Stimulated activated CD4-positive, alpha-beta T cell treated with anti-CD3 and anti-CD28 coated beads, Interleukin-12 subunit alpha, Interleukin-12 subunit beta, amount 100 ng/mL, for 24 hours (primary cell): ENCODE results near the gene SPINK6.

Experiments
- DNase-seq, 2 experiments: peaks; one replicate each; pipeline ENCODE4 v3.0.0-alpha.2; 2020; ENCODE audit warnings: low read depth in 2 of 2

The SPINK6 gene, protein sequence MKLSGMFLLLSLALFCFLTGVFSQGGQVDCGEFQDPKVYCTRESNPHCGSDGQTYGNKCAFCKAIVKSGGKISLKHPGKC

DNA sequence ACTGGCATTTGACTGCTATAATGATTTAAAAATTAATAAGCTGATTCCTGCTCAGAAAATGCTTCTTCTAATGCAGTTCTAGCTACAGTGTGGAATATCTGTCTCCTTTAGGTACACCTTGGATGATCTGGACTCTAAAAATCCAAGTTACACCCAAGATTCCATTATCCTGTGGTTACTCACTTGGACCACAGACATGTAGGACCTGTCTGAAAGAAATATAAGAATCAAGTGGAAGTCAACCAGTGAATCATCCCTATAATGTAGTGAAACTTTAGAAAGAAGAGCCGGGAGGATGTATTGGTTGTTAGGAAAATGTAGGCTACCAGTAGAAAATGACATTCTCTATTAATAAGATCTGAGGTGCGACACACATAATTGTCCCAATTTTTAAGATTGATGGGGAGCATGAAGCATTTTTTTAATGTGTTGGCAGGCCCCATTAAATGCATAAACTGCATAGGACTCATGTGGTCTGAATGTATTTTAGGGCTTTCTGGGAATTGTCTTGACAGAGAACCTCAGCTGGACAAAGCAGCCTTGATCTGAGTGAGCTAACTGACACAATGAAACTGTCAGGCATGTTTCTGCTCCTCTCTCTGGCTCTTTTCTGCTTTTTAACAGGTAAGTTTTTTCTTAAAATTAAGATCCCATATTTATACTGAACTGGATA lies at the start of gene SPINK6:
Gene SPINK6 (plus strand): TSS at position 512 of the 673 bp plus-strand sequence. CDS start 55 bp downstream, at position 567.
- no peak for DNase-seq

DNA sequence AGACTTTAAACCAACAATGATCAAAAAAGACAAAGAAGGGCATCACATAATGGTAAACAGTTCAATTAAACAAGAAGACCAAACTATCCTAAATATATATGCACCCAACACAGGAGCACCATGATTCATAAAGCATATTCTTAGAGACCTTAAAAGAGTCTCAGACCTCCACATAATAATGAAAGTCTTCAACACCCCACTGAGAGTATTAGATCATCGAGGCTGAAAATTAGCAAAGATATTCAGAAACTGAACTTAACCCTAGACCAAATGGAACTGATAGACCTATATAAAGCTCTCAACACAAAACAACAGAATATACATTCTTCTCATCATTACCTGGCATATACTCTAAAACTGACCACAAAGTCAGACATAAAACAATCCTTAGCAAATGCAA lies 46.2 kb upstream of the SPINK6 start:
- DNase-seq, result no peak

DNA sequence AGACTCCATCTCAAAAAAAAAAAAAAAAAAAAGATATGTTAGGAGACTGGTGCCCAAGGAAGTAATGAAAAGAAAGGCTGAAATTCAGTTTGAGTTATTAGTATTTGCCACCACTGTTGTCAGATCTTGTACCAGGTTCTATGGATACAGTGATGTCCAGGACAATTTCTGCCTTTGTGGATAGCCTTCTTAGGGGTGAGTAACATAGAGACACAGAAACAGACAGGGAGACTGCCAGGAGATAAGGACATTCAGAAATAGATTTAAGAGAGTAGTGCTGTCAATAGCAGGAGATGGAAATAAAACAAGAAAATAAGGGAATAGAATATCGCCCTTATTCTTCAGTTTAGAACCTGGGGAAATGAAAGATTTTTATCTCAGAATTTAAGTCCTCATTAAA lies 40.8 kb upstream of the SPINK6 start:
- no peak for DNase-seq

DNA sequence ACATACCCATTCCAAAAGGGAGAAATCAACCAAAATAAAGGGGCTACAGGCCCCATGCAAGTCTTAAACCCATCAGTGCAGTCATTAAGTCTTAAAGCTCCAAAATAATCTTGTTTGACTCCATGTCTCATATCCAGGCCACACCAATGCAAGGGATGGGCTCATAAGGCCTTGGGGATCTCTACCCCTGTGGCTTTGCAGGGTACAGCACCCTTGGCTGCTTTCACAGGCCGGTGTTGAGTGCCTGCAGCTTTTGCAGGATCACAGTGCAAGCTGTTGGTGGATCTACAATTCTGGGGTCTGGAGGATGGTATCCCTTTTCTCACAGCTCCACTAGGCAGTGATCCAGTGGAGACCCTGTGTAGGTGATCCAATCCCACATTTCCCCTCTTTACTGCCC lies 39.5 kb upstream of the SPINK6 start:
- no peak for DNase-seq

DNA sequence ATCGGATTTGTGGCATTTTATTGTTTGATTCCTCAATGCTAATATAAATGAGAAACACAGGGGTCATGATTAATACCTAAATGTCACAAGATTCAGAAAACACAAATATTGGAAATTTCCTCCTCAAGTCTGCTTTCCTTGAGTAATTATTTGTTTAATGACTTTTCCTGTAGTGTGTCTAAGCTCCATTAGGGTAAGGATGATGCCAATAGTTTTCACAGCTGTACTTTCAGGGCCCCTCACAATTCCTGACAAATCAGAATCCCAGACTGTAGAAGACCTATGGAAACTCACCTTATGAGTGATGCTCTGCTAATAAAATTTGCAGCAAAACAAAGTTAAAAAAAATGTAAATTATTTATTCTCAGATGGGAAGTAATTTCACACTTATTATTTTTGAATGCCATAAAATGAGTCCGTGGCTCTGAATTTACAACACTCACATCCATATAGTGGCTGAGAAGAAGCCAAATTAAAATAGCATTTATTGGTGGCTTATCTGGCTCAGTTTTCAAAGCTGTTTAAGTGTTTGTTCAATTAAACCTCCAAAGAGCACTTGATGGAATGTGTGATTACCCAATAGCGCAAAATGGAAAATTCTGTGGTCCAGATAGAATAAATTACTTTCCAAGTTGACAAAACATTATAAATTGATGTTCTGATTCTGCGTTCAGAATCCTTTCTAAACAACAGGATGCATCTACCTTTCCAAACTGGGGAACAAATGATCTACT lies 36.1 kb upstream of the SPINK6 start:
- no peak for DNase-seq

DNA sequence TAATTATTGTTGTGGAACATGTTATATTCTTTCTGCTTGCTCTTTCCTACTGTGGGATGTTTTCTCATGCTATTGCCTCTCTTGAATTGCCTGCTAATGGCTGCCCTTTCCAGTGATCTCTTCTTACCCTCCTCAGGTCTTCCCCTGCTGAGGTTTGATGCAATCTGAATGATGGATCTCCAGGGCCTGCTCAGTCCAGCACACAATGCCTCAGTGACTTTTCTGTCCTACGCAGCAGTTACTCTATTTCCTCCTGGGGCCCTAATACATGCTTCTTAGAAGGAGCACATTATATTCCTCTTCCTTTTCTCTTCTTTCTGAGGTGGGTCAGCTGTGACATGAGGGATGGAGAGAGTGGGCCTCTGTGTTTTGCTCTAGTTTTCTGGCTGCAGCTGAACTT lies 34.6 kb upstream of the SPINK6 start, which contains the start of gene SPINK14:
Gene SPINK14 (plus strand): TSS at position 301 of the 400 bp plus-strand sequence. CDS start 1,187 bp downstream, outside the sequence.
- no peak for DNase-seq

DNA sequence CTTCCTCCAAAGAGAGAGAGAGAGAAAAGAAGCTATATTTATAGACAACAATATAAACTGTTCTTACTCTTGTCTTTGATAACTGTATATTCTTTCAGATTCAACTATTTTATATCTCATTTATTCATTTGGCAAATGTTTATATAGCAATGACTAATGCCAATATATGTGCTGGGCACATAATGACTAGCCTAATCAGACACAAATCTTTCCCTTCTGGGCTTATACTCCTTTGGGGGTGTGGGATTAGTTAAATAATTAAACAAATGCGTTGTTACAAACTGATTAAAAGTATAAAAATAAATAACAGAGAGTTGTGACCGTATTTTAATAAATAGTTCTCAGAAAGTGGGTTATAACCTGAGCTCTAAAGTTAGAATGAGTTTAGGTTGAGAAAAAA lies 30.5 kb upstream of the SPINK6 start:
- DNase-seq, result no peak

DNA sequence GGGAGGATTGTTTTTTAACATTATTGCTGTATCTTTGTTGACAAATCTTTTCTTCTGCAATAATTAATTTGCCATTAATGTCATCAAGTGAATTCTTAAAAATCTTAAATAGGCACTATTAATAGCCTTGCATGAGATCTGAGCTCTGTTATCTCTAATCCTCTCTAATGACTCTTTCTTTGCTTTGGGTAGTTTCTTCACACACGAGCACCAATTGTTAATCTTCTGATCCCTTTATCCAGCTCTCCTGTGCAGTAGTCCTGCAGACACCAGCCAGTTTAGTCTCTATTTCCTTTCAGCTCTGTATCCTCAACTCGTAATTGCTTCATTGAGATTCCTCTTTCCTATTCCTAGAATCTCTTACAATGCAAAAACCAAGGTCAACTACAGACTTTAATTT lies 26.4 kb upstream of the SPINK6 start:
- DNase-seq, result no peak

DNA sequence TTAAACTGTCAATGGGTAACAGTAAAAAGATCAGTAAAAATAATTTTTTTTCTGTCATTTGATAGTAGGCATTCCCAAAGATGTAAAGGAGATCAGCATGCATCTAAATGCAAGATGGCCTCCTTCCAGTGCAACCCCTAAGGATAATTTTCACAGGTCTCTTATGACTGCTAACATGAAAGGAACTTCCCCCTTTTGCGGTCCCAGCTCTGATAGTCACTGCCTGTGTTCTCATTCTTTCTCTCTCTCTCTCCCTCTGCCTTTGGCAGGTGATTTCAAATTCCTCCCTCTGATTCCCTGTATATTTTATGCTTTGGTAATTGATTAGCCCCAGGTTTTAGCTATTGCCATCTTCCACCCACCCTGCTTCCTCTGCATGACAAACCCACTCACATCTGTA lies 25.6 kb upstream of the SPINK6 start:
- DNase-seq, result no peak

DNA sequence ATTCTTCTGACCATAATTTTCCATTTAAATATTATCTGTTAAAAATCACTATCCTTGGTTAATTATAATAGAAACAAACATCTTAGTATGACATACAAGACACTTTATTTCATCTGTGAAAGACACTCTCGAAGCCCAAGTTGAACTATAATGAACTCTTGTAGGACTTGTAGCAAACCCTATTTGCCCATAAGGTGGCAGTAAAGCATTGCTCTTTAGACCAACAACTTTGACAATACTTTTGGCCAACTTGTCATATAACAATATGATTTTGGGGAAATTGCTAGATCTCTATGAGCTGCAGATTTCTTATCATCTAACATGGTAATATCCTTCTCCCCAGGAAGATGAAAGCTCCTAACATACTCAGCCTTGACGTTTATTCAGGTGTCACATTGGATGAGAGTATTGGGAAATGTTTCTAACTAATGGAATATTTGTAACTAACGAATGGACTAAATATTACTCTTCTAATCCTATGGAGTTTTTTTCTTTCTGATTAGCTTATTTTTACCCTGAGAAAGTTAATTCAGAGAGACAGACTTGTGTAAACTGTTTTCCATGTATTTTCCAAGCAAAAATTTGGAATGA lies 23.5 kb upstream of the SPINK6 start:
- no peak for DNase-seq

DNA sequence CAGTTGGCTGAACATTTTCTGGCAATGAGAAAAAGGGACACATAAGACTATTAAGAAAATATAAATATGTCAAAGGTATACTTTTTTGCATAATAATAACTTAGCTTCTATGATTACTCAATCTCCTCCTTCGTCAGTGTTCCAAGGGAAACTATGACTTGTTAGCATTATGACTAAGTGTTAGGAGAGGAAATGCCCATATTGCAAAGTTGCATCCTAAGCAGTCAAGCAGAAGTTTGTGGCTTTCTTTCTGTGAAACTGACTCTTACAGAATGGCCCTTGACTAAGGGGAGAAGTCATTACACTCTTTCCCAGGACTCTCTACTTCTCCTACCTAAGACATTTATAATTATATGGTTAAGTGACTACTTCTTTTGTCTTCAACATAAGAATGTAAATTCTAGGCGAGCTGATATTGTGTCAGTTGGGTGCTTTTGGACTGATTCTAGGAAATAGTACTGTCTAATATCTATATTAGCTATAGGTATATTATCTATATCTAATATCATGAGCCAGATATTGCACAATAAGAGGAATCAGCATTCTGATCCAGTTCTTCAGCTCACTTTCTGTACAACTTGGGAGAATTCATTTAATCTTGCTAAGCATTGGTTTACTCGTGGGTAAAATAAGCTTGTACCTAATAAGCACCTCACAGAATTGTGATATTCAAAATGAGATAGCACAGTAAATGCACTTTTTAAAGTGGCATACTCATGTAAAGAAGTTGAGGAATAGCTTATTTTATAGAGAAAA lies 16.4 kb upstream of the SPINK6 start:
- no peak for DNase-seq

DNA sequence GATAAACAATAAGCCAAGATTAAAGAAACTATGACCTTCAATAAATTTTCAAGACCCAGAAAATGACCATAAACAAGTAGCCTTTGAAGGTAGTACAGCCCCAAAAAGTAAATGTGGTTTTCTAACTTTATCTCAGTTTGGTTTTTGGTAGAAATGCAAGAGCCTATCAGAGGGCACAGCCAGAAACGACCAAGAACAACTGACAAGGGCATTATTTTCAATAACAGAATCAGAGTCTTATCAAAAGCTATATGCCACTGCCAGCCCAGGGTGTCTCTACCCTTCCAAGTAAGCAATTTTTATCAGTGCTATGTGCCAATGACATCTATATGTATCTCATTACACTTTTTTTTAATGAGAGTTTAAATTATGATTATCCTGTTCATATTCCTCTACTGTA lies 11.8 kb upstream of the SPINK6 start:
- DNase-seq, result no peak

DNA sequence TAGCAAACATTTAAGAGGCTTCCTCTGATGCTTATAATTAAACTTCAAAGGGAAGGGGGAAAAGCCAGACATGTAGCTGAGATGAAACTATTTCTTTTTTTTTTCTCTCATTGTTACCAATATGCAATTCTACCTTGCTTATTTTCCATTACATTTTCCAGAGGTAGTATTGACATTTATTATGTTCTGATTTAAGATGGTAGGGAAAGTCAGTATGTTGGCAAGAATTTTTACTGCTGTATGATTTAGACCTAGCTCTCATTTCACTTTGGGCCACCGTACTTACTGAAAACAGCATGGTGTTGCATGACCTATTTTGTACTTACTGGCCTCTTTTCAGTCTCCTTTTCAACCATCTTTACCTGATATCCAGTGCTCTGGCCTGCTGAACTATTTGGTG lies 9.6 kb upstream of the SPINK6 start:
- no peak for DNase-seq

DNA sequence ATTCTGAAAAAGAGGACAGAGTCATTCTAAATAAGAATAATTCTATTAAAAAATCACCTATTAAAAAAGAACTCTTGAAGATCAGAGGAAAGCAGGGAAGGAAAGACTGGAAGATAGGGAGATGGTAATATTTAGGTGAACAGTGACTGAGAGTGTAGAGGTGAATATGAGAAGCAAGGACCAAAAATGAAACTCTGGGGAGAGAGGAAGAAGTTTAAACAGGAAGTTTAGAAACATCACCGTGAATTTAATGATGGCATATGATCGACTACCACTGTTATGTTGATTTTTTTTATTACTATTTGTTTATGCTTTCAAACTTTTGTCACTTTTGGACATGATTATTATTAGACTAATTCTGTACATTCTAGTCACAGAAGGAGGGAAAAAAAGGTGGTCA lies 1.7 kb upstream of the SPINK6 start:
- DNase-seq, result no peak

DNA sequence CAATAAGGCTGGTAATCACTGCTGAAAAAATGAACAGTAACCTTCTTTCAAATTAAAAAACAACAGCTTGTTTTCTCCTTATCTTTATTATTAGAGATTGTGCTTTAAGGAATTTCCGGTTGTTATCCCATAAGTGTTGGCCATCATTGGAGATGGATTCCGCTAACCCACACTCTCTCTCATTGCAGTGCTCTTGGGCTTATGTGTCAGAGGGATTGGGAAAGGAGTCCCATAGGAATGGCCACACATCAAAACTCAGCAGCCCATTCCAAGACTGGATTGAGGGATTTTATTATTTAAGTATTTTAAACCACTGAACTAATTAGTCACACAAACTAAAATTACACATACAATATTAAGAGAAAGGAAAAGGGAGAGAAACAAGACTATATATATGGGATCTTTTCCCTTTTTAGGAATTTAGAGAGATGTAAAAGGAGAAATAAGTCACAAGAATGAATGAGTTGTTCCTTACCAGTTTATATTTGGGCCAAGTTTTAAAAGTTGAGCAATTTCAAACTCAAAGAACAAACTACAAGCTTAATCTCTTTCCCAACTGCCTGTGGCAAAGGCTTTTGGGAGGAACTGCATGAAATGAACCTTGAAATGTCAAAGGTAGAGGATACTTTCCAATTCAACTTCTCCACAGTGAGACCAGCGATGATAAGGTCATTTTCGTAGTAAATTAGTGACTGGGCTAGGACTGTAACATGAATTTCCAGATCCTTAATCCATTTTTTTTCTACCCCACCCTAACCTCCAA lies 2.4 kb downstream of the SPINK6 start:
- DNase-seq, result no peak

DNA sequence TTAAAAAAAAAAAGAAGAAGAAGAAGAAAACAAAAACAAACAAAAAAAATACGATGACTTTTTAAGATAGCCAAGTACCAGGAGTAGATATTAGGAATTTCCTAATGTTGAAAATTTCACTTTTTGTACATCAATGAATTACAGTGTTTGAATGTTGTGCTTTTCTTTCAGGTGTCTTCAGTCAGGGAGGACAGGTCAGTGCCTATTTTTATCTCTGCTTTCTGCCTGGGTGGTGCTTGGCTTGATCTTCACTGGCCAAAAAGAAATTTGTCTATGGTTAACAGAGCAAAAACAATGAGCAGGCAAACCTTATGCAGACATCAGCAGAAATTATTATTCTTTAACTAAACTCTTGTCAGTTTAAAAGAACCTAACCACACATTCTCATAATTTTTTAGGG lies 3.0 kb downstream of the SPINK6 start:
- no peak for DNase-seq

DNA sequence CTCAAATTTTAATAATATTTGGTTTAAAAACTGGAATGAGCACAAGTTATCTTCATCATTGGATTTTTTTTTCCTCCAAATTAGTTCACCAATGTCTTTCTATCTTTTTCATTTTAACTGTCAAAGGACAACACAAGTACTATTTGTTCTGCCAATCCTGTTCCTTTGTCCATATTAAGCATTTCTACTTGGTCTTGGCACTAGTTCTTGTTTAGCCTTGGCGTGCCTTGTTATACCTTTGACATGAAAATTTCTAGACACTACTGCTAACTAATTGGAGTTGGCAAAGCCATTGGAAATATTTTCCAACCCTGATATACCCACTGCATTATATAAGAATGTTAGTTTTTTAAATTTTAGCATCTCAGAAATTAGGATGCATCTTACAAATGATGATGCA lies 3.8 kb downstream of the SPINK6 start:
- DNase-seq, result no peak

DNA sequence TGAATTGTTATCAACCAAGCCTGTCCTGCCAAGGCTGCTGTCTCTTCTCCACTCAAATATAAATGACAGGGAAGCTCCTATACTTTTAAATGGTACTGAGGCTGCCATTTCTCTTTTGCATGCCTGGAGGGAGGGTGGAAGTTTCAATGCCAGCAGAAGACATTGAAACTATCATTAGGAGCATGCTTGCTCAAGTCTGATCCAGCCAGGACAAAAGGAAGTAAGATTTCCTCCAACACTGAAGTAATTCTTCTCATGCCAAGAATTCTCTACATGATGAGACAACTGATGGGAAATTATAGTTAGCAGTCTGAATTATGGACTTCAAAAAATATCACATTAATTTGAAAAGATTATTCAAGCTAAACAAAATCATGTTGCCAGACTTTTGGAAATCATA lies 5.4 kb downstream of the SPINK6 start:
- no peak for DNase-seq

DNA sequence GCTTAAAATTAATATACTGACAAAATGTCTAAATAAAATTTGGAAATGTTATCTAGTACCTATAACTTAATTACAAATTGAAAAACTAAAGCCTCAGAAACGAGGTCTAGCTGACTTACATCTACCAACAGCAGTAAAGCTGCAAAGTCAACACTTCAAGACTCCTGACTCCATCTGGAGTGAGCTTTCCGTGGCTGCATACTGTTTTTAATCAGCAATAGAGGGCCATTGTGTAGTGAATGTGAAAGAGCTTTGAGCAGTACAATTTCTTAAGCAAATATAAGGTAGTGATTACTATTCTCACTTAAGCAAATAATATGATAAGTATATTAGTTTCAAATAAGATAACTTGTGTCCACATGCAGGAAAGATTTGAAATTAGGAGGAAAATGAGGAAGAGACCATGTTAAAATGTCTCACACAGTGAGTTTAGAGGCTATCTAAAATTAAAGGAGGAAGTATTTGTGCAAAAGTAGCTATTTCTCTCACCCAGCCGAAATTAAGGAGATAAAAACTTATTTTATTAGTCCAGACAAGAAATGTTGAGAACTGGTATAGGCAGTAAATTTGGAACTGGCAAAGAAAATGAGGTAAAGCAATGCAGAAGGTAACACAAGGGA lies 6.4 kb downstream of the SPINK6 start:
- DNase-seq, result no peak

DNA sequence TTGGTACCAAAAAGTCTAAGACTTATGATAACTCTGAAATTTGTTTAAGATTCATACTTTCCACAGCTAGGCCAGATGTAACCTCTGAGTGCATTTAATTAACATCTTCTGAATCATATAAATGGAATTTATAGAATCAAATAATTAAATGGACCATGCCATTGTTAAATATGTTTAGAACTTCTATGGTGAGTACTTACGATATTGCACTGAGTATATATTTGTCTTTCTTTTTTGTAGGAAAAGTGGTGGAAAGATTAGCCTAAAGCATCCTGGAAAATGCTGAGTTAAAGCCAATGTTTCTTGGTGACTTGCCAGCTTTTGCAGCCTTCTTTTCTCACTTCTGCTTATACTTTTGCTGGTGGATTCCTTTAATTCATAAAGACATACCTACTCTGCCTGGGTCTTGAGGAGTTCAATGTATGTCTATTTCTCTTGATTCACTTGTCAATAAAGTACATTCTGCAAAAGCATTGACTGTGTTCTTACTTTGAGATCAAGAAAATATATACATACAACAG lies 11.9 kb downstream of the SPINK6 start:
- no peak for DNase-seq

DNA sequence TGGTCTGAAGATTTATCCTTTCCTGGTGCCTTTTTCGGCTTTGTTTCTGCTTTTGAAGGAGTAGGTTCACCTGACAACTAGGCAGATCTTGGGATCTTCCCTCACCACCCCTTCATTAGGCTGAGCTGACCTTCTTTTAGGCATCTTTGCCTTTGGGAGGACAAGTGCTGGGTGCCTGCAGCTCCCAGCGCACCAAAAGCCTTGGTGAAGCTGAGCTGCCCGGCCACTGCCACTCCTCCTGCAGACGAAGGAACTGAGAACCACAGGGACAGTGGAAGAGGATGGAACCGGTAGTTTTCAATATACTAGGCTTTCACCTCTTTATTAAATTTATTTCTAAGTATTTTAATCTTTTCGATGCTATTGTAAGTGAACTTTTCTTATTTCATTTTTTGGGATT lies 18.7 kb downstream of the SPINK6 start:
- no peak for DNase-seq
